Hypothalamus (tissue), 51 donors: Measurements from ENCODE around the gene ZNF502.

Experiments
- DNase-seq, 51 donors: peaks; one replicate each; lab custom pipeline; 2025; lab: John Stamatoyannopoulos, UW

Gene ZNF502

GRCh38 chr3:44762690-44763089 lies 50.2 kb downstream of the ZNF502 start:
- DNase-seq: no peak

GRCh38 chr3:44764248-44764647 lies 51.8 kb downstream of the ZNF502 start:
- no peak for DNase-seq

- DNase-seq: no peak
Observed at GRCh38 chr3:44771424-44772098, 59.1 kb downstream of the ZNF502 start.

GRCh38 chr3:44772099-44772442 lies 59.6 kb downstream of the ZNF502 start:
- no peak for DNase-seq
